SK-N-SH treated with all-trans-retinoic acid at 6 μM for 48 hours (cell line): Measurements from ENCODE around the gene SIRT2.

Source experiments
- ATAC-seq: fragments of 200-7000 bp; cut with Tn5 transposase; 3 replicates; pipeline ENCODE4 v1.9.1; 2020; ENCODE audit warnings: mild to moderate bottlenecking, moderate library complexity
- ARNTL ChIP-seq: fragments of 450-650 bp; formaldehyde crosslinking; IDR thresholded peaks from 2 replicates; pipeline ENCODE4 v1.5.0; 2020; ENCODE audit warnings: low read depth, mild to moderate bottlenecking, moderate library complexity, borderline replicate concordance
- BACH2 ChIP-seq: fragments of 250-450 bp; sonication (Bioruptor Pico); IDR thresholded peaks from 2 replicates; pipeline ENCODE4 v1.9.0; 2021; ENCODE audit warnings: mild to moderate bottlenecking, borderline replicate concordance
- CSDC2 ChIP-seq: fragments of 250-450 bp; sonication (Bioruptor Pico); IDR thresholded peaks from 2 replicates; pipeline ENCODE4 v1.5.0; 2020; ENCODE audit warnings: mild to moderate bottlenecking, moderate library complexity
- GLIS3 ChIP-seq: fragments of 250-450 bp; sonication (Bioruptor Pico); IDR thresholded peaks from 2 replicates; pipeline ENCODE4 v1.5.0; 2020; ENCODE audit warnings: mild to moderate bottlenecking, moderate library complexity
- ISL1 ChIP-seq: fragments of 250-450 bp; sonication (Bioruptor Pico); IDR thresholded peaks from 2 replicates; pipeline ENCODE4 v2.1.2; 2022; ENCODE audit warnings: mild to moderate bottlenecking, moderate library complexity
- OSR1 ChIP-seq: fragments of 250-450 bp; sonication (Bioruptor Pico); IDR thresholded peaks from 2 replicates; pipeline ENCODE4 v1.8.0; 2022; ENCODE audit warnings: moderate library complexity, mild to moderate bottlenecking, inconsistent platforms
- POU6F1 ChIP-seq: fragments of 250-450 bp; sonication (Bioruptor Pico); IDR thresholded peaks from 2 replicates; pipeline ENCODE4 v1.8.0; 2021; ENCODE audit warnings: low read depth, mild to moderate bottlenecking, moderate library complexity, borderline replicate concordance
- PPARA ChIP-seq: fragments of 250-450 bp; sonication (Bioruptor Pico); IDR thresholded peaks from 2 replicates; pipeline ENCODE4 v1.5.0; 2020; ENCODE audit warnings: mild to moderate bottlenecking, borderline replicate concordance
- RARB ChIP-seq: fragments of 250-450 bp; sonication (Bioruptor Pico); IDR thresholded peaks from 2 replicates; pipeline ENCODE4 v1.8.0; 2021; ENCODE audit warnings: mild to moderate bottlenecking, moderate library complexity
- TOX ChIP-seq: fragments of 250-450 bp; sonication (Bioruptor Pico); IDR thresholded peaks from 2 replicates; pipeline ENCODE4 v1.8.0; 2021; ENCODE audit warnings: mild to moderate bottlenecking, moderate library complexity, borderline replicate concordance
- ZC3H10 ChIP-seq: fragments of 250-450 bp; sonication (Bioruptor Pico); IDR thresholded peaks from 2 replicates; pipeline ENCODE4 v1.5.1; 2021; ENCODE audit warnings: mild to moderate bottlenecking, moderate library complexity
- ZFP3 ChIP-seq: fragments of 250-450 bp; sonication (Bioruptor Pico); IDR thresholded peaks from 2 replicates; pipeline ENCODE4 v1.5.0; 2020; ENCODE audit warnings: mild to moderate bottlenecking, moderate library complexity
- ZFP30 ChIP-seq: fragments of 450-650 bp; formaldehyde crosslinking; IDR thresholded peaks from 2 replicates; pipeline ENCODE4 v1.5.0; 2022; ENCODE audit warnings: mild to moderate bottlenecking, moderate library complexity
- ZNF565 ChIP-seq: fragments of 450-650 bp; formaldehyde crosslinking; conservative IDR thresholded peaks from 2 replicates; pipeline ENCODE4 v1.5.0; 2020; ENCODE audit warnings: low read depth, mild to moderate bottlenecking, moderate library complexity
- ZNF70 ChIP-seq: fragments of 450-650 bp; formaldehyde crosslinking; IDR thresholded peaks from 2 replicates; pipeline ENCODE4 v1.5.0; 2020; ENCODE audit warnings: mild to moderate bottlenecking, moderate library complexity
- ZNF8 ChIP-seq: fragments of 450-650 bp; formaldehyde crosslinking; IDR thresholded peaks from 2 replicates; pipeline ENCODE4 v1.5.0; 2020; ENCODE audit warnings: mild to moderate bottlenecking, moderate library complexity
- TF ChIP-seq, protein P1 (sequence below): fragments of 250-450 bp; sonication (Bioruptor Pico); IDR thresholded peaks from 2 replicates; pipeline ENCODE4 v1.8.0; 2020; ENCODE audit warnings: mild to moderate bottlenecking, moderate library complexity, borderline replicate concordance
- TF ChIP-seq, protein P2 (sequence below): fragments of 250-450 bp; sonication (Bioruptor Pico); IDR thresholded peaks from 2 replicates; pipeline ENCODE4 v1.5.1; 2020; ENCODE audit warnings: low read depth, mild to moderate bottlenecking, moderate library complexity
- TF ChIP-seq, protein P3 (sequence below): fragments of 250-450 bp; sonication (Bioruptor Pico); IDR thresholded peaks from 2 replicates; pipeline ENCODE4 v1.5.1; 2021; ENCODE audit warnings: mild to moderate bottlenecking, moderate library complexity

Gene SIRT2

GRCh38 chr19:38901683-38902082 lies 2.3 kb upstream of the SIRT2 start:
- ATAC-seq: no peak
- no peak for TF ChIP-seq ZC3H10 (CRISPR knock-in tag)
- no peak for TF ChIP-seq ZNF70 (CRISPR knock-in tag)

- TF ChIP-seq ZNF70 (CRISPR knock-in tag) (no peak), TOX (CRISPR knock-in tag) (no peak), ZC3H10 (CRISPR knock-in tag) (no peak)
- TF ChIP-seq, protein P1, sequence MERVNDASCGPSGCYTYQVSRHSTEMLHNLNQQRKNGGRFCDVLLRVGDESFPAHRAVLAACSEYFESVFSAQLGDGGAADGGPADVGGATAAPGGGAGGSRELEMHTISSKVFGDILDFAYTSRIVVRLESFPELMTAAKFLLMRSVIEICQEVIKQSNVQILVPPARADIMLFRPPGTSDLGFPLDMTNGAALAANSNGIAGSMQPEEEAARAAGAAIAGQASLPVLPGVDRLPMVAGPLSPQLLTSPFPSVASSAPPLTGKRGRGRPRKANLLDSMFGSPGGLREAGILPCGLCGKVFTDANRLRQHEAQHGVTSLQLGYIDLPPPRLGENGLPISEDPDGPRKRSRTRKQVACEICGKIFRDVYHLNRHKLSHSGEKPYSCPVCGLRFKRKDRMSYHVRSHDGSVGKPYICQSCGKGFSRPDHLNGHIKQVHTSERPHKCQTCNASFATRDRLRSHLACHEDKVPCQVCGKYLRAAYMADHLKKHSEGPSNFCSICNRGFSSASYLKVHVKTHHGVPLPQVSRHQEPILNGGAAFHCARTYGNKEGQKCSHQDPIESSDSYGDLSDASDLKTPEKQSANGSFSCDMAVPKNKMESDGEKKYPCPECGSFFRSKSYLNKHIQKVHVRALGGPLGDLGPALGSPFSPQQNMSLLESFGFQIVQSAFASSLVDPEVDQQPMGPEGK (CRISPR knock-in tag): no peak
These were observed 1.3 kb upstream of the SIRT2 start for GRCh38 chr19:38900743-38901190.

DNA sequence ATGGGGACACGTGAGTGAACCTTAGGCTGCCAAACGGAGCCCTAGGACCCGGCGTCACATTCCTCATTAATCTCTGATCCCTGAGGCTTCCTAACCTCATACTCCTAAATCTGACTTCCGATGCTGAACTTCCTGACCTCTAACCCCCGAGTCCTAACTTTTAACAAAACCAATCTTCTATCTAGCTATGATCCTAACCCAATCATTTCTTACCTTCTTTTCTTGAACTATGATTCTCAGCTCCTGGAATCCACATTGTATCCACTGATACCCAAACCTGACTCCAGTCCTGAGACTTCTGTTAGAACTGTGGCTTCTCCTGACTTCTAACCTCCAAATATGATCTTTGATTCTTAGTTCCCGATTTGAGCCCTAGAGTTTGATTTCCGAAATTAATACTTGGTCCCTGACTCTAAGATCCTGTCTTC lies 798 bp upstream of the SIRT2 start:
- TF ChIP-seq, protein P2, sequence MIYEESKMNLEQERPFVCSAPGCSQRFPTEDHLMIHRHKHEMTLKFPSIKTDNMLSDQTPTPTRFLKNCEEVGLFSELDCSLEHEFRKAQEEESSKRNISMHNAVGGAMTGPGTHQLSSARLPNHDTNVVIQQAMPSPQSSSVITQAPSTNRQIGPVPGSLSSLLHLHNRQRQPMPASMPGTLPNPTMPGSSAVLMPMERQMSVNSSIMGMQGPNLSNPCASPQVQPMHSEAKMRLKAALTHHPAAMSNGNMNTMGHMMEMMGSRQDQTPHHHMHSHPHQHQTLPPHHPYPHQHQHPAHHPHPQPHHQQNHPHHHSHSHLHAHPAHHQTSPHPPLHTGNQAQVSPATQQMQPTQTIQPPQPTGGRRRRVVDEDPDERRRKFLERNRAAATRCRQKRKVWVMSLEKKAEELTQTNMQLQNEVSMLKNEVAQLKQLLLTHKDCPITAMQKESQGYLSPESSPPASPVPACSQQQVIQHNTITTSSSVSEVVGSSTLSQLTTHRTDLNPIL: no peak
- peak; percentile 47; the same call in 1 of the 2 replicates for TF ChIP-seq ZNF70 (CRISPR knock-in tag)
- TF ChIP-seq RARB: no peak
- ATAC-seq: no peak

More at GRCh38 chr19:38900743-38901190, 1.3 kb upstream of the SIRT2 start:
- no peak for ATAC-seq

GRCh38 chr19:38898788-38899446 lies 501 bp downstream of the SIRT2 start:
- TF ChIP-seq ZFP30 (CRISPR knock-in tag) (no peak), ZFP3 (no peak), ZNF70 (CRISPR knock-in tag) (no peak), RARB (no peak), POU6F1 (CRISPR knock-in tag) (no peak), PPARA (CRISPR knock-in tag) (no peak), ZNF8 (CRISPR knock-in tag) (no peak), GLIS3 (no peak), ARNTL (CRISPR knock-in tag) (no peak), TOX (CRISPR knock-in tag) (no peak), OSR1 (CRISPR knock-in tag) (no peak), ISL1 (CRISPR knock-in tag) (no peak), BACH2 (CRISPR knock-in tag) (no peak), ZNF565 (CRISPR knock-in tag) (no peak), CSDC2 (CRISPR knock-in tag) (no peak)
- TF ChIP-seq, protein P2: no peak
- TF ChIP-seq, protein P1 (CRISPR knock-in tag): no peak
- TF ChIP-seq, protein P3, sequence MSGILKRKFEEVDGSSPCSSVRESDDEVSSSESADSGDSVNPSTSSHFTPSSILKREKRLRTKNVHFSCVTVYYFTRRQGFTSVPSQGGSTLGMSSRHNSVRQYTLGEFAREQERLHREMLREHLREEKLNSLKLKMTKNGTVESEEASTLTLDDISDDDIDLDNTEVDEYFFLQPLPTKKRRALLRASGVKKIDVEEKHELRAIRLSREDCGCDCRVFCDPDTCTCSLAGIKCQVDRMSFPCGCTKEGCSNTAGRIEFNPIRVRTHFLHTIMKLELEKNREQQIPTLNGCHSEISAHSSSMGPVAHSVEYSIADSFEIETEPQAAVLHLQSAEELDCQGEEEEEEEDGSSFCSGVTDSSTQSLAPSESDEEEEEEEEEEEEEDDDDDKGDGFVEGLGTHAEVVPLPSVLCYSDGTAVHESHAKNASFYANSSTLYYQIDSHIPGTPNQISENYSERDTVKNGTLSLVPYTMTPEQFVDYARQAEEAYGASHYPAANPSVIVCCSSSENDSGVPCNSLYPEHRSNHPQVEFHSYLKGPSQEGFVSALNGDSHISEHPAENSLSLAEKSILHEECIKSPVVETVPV (CRISPR knock-in tag): no peak
- ATAC-seq: peak; percentile 2
